Non-pigmented ciliary epithelial cell (primary cell): ENCODE data around the gene DPYD.

Experiments
- DNase-seq: peaks from one replicate; pipeline ENCODE4 v3.0.0-alpha.2; 2010; ENCODE audit warnings: low read depth

Gene DPYD

GRCh38 chr1:97143236-97143882 is 777.5 kb downstream of the DPYD start:
- DNase-seq: no peak

DNA sequence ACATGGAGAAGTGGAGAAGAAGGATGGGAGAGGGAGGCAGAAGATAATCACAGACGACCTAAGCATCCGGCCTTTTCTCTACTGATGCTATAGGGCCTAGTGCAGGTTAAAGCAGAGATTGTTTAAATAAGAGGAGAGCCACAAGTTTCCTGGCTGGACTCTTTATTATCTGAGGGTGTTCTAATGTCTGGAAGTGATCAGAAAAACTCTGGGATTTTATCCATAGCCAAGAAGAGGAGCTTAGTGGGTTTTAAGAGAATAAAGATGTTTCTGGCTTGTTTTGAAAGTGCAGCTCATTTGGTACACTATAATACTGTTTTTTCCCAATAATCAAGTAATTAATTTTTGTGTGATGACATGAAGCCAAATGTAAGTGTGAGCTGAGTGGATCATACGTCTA is 780.2 kb downstream of the DPYD start:
- DNase-seq: no peak

GRCh38 chr1:97139512-97139911 is 781.3 kb downstream of the DPYD start:
- DNase-seq: peak; percentile 46

DNA sequence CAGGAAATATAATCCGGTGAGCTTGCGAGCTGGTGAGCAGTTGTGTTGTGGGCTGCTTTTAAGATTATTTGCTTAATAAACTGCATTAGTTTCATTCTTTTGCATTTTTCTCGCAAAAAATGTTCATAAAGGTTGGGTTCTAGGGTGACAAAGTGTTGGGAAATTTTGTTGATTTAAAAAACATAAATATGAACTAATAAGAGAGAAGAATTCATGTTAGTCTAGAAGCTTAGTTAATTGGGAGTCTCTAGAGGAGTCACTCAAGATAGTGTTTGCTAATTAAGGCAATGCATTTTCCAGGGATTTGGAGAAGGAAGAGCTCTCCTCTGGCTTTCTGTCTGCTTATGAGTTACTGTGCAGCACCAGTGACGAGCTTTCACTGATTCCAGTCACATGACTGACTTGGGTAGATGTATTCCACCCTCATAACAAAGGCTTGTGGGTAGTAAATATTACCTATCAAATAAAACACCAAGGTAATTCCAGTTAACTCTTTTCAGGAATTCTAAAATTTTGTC is 782.3 kb downstream of the DPYD start:
- DNase-seq: no peak

DNA sequence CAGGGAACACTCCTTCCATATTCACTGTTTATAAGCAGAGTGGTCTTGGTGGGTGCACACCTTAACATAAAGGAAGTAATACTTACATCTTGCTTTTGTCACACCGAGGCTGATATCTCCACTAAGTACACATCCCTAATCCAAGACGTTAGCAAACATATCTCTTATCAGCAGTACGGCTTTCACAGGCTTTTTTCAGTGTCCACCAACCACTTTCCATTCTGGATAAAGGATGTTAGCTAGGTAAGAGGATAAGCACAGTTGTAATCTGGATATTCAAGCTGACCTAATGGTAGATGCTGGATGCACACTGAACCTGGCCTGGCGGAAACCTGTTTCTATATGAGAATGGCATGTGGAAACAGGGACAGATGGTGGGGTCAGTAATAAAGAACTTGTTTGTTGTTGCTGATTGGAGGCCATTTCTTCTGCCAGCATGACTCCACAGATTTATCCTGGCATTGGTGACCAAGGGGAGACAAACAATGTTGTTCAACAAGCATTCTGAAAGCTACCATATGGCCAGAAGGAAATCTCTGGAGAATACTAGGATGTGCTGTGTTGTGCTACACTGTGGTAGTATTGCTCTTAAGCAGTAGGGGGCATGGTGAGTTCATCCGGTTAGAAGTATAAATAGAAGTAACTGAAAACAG is 782.8 kb downstream of the DPYD start:
- DNase-seq: peak; percentile 62

GRCh38 chr1:97136996-97137395 is 783.8 kb downstream of the DPYD start:
- DNase-seq: no peak

DNA sequence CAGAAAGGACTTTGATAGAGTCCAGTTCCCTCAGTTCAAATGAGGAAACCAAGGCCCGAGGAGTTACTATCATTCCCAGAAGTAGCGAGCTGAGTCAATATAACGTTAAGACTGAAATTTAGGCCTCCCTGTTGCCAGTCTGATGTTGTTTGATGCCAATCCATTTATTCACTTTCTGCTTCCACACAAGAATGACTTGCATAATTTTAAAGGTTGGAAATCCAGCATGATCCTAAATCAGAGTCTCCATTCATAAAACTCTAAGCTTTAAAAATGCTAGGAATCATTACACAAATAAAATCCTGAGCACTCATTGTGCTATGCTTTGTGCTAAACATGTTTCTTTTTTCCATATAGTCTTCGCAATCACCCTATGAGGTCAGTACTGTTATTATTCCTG is 784.9 kb downstream of the DPYD start:
- no peak for DNase-seq

- no peak for DNase-seq
These were observed 792.4 kb downstream of the DPYD start for GRCh38 chr1:97128426-97128825.

GRCh38 chr1:97123717-97124431 is 797.0 kb downstream of the DPYD start:
- DNase-seq: no peak

DNA sequence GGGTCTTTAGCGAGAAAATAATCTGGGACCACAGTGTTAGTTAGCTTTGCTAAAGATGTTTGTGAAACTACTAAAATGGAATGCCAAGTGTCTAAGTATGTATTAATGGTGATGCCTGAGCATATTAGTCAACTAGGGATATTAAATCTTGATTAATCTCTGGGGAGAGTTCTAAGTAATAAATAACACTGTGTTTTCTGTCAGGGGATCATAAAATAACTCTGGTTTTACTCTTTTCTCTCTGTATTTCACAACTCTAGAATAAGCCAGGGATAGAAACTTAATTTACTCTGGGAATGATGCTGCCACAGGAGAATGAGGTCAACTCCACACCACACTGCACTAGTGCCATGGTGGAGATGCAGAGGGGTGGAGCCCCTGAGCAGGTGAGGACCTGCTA is 800.0 kb downstream of the DPYD start:
- no peak for DNase-seq

- no peak for DNase-seq
These were observed 801.3 kb downstream of the DPYD start for GRCh38 chr1:97119260-97120158.

- no peak for DNase-seq
These were observed 806.0 kb downstream of the DPYD start for GRCh38 chr1:97114842-97115241.

- DNase-seq: no peak
These were observed 808.4 kb downstream of the DPYD start for GRCh38 chr1:97112442-97112841.

DNA sequence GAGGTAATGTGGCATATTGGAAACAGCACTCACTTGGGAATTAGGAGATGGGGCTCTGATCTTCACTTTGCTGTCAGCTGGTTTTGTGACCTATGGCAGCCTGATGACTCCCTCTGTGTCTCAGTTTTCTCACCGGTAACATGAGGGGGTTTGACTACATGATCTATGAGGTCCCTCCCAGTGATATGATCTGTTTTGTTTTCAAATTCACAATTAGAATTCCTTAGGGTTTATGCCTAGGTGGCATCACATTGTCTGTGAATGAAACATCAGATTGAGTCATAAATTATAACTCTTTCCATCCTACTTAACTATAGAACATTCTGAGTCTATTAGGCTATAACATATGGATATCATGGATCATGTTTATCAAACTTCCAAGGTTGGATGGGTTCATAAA is 812.7 kb downstream of the DPYD start:
- DNase-seq: no peak

DNA sequence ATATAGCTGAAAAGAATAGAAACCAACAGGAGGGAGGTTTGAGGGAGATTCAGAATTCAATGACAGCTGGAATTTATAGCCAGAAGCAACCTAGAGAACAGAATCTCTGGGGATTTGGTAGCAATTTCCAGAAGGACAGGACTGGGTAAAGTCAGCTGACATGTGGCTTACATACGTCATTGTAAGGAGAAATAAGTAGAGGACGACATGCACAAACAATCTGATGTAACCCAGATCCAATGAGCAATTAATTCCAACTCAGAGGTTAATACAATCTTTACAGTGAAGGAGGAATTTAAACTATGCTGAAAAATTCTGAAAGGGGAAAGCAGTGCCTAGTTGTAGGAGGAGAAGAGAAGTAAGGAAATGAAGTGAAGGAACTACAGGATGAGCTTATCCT is 815.3 kb downstream of the DPYD start:
- no peak for DNase-seq

- DNase-seq: no peak
These were observed 819.3 kb downstream of the DPYD start for GRCh38 chr1:97101509-97101908.

GRCh38 chr1:97097404-97097925 is 823.4 kb downstream of the DPYD start:
- no peak for DNase-seq

DNA sequence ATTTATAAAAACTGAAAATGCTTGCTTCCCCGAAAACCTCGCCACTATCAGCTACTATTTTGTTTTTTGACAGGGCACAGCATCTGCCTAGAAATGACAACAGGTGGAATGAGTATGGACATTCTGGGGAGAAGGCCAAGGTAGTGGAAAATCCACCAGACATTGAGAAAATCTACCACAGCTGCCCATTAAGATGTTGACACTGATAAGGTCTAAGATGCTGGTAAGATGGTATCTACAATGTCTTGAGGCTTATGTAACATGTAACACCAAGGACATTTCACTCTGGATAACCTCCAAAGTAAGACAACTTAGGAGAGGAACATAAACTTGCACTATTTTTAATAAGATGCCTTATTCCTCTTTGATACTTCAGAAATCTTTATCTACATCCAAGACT is 825.1 kb downstream of the DPYD start:
- DNase-seq: no peak

GRCh38 chr1:97094247-97094972 is 826.4 kb downstream of the DPYD start:
- peak; percentile 90 for DNase-seq

DNA sequence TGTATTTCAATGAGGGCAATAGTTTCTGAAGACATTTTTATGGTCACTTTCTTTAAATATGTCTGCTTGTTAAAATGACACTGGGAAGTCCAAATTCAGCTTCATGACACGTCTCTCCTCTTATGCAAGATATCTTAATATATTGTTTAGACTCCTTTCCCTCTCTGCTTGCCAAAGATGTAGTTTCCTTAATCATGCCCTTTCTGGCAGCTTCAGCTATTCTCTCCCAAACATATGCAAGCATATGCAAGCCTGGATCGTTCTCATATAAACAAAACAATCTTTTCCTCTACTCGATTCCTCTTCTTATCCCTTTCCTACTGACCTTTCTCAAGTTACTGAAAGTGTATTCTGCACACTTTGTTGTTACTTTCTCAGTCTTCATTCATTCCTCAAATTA is 827.1 kb downstream of the DPYD start:
- DNase-seq: peak; percentile 44

DNA sequence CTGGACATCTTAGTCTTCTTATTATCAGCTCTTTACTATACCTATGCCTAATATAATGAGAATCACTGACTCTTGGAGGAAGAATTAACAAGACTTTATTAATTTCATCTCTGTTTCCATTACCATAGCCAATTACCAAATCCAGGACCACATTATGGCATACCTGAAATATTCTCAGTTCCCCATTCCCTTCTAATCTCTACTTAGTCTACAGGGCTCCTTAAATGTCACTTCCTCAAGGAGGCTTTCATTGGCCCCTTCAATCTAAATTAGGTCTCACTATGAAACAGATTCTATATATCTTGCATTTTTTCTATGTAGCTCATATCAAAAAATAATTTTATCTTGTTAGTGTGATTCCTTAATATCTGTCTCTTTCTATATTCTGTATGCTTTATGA is 828.0 kb downstream of the DPYD start:
- no peak for DNase-seq
